Kidney epithelial cell (primary cell): Measurements from ENCODE around the gene ROR1. TPM values are rescaled to one million over a fixed set of nuclear protein-coding genes. Genes with fewer than 3 reads are reported as not detected.

ENCODE experiments used
- DNase-seq: peaks from one replicate; pipeline ENCODE4 v3.0.0-alpha.2; 2010; ENCODE audit warnings: low read depth
- H3K27me3 ChIP-seq: 2 replicates; pipeline ENCODE4 v1.6.0; 2011; ENCODE audit warnings: low read length; ENCODE audit not compliant: control insufficient read depth, insufficient read depth
- H3K36me3 ChIP-seq: 2 replicates; pipeline ENCODE4 v1.5.1; 2011; ENCODE audit warnings: low read length; ENCODE audit not compliant: control insufficient read depth, insufficient read depth
- H3K4me3 ChIP-seq: 2 replicates; pipeline ENCODE4 v1.5.1; 2011; ENCODE audit warnings: low read depth, mild to moderate bottlenecking, control low read depth, low read length
- total RNA-seq: library from RNA; depleted of rRNA; stranded (reverse); fragments of >200 nt; gene quantifications from 2 replicates; pipeline ENCODE4 v1.2.3, GENCODE V29; 2015
- TF ChIP-seq, protein P1 (sequence below): IDR thresholded peaks from 2 replicates; pipeline ENCODE4 v1.5.1; 2011; ENCODE audit warnings: mild to moderate bottlenecking, moderate library complexity, low read length, control low read depth, inconsistent platforms; ENCODE audit not compliant: insufficient read depth, poor library complexity, severe bottlenecking

The ROR1 gene
- total RNA-seq, 1 donor from 2014 or later, result 21.5 TPM

DNA sequence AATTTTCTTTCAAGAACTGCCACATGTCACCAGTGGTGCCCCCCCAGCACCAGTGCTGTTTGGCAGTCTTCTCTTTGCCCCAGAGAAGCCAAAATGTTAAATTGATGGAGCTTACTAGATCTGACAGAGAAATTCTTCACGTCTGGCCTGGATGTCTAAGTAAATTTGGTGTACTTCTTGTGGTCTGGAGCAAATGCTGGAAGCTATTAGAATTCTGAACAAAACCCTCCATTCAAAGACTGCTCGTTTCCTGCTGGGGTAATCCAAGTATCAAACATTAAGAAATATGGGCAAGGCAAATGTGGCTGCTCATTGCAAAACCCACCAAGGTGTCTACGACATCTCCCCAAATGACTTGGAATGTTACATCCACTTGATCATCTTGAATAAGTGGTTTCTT is 92.3 kb downstream of the ROR1 start:
- H3K27me3 ChIP-seq, result no peaks in the 10 kb centered on the region
- DNase-seq, result no peak
- H3K36me3 ChIP-seq, result no peaks in the 10 kb centered on the region
- TF ChIP-seq, protein P1, sequence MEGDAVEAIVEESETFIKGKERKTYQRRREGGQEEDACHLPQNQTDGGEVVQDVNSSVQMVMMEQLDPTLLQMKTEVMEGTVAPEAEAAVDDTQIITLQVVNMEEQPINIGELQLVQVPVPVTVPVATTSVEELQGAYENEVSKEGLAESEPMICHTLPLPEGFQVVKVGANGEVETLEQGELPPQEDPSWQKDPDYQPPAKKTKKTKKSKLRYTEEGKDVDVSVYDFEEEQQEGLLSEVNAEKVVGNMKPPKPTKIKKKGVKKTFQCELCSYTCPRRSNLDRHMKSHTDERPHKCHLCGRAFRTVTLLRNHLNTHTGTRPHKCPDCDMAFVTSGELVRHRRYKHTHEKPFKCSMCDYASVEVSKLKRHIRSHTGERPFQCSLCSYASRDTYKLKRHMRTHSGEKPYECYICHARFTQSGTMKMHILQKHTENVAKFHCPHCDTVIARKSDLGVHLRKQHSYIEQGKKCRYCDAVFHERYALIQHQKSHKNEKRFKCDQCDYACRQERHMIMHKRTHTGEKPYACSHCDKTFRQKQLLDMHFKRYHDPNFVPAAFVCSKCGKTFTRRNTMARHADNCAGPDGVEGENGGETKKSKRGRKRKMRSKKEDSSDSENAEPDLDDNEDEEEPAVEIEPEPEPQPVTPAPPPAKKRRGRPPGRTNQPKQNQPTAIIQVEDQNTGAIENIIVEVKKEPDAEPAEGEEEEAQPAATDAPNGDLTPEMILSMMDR, result no peak
- H3K4me3 ChIP-seq, result no peak overlapping the region

DNA sequence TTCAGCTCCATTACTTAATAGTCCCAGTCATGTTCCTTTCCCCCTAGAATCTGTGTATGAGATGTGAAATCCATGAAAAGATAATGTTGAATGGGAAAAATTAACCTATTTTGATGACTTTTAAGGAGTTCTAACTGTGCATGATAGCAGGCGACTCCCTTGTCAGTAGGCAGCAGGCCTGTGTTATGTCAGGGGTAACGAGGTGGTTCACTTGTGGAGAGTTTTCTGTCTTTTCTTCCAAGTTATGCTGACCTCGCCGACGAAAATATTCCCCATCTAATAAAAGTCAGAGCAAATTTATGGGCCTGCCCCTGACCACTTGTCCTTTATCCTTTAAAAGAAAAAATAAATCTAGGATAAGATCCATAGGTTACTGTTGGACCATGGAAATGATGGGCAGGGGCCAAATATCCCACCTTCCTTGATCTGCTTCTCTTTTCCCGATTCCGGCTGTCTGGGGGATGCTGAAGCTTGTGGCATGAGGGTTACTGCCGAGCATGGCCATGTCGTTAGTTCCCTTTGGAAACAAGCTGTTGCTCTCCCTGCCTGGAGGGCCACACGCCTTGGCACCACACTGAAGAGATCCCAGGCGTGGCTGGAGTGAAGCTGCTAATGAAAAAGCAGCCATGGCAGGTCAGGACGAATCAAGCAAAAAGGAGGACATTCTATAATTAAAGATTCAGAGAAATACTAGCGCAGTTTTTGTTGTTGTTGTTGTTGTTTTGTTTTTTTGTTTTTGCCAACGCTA is 93.8 kb downstream of the ROR1 start:
- TF ChIP-seq, protein P1, result no peak
- Histone ChIP-seq H3K4me3 (no peak overlapping the region), H3K27me3 (no peaks in the 10 kb centered on the region), H3K36me3 (no peaks in the 10 kb centered on the region)
- DNase-seq, result no peak

DNA sequence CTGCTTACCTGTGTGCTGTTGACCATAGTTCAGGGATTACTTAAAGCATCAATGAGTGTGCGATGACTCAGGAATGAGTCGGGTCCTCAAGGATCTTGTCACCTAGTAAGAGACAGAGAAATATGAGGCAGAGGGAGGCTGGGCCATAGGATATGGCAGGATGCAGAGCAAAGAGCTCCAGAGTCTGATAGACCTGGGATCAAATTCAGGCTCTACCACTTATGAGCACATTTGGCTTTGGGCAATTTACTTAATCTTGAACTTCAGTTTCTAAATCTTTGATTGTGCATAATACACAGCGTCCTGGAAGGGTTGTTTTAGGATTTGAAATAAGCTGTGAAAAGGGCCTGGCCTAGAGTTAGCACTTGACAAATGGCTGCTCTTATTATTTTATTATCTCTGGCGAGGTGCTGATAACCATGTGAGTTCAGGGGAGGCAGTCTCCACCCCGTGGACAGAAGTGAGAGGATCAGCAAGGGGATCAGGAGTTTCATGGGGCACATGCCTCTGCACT is 94.5 kb downstream of the ROR1 start:
- no peak for DNase-seq
- TF ChIP-seq, protein P1, result no peak
- H3K4me3 ChIP-seq, result no peak overlapping the region
- no peaks in the 10 kb centered on the region for H3K27me3 ChIP-seq
- no peaks in the 10 kb centered on the region for H3K36me3 ChIP-seq

DNA sequence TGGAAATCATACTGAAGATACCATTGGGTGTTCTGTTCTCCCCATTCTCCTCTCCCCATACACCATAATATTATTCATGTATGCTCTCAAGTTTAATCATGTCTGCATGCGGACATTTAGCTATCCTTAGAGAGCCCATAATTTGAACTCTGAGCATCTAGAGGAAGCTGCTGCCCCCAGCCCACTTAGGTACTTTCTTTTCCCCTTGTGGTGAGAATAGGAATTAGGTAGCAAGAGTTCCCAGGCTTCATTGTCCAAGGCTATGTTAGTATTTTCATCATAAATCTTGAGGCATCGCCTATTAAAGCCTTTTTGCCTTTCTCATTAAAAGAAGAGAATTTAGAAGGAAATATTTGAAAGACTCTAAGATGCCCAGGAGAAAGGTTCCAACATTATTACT is 96.3 kb downstream of the ROR1 start:
- no peak for DNase-seq
- TF ChIP-seq, protein P1, result no peak
- H3K36me3 ChIP-seq, result no peaks in the 10 kb centered on the region
- no peak overlapping the region for H3K4me3 ChIP-seq
- H3K27me3 ChIP-seq, result no peaks in the 10 kb centered on the region

DNA sequence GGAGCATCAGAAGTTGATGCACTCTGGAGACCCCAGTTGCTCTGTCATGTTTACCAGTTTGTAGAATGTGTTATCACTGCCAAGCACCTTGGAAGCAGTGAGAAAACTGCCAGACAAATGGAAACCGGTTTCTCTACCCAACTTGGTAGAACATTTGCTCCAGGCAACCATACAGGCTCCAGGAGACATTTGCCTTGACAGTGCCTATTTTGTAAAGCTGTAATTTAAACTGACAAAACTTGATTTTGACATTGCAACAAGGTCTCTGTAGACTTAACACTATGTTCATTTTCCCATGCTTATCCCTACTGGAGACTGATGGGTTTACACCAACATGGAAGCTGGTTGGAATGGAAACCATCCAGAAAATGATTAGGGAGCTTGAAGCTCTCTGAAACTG is 97.6 kb downstream of the ROR1 start:
- TF ChIP-seq, protein P1, result no peak
- Histone ChIP-seq H3K27me3 (no peaks in the 10 kb centered on the region), H3K4me3 (no peak overlapping the region), H3K36me3 (no peaks in the 10 kb centered on the region)
- DNase-seq, result no peak

DNA sequence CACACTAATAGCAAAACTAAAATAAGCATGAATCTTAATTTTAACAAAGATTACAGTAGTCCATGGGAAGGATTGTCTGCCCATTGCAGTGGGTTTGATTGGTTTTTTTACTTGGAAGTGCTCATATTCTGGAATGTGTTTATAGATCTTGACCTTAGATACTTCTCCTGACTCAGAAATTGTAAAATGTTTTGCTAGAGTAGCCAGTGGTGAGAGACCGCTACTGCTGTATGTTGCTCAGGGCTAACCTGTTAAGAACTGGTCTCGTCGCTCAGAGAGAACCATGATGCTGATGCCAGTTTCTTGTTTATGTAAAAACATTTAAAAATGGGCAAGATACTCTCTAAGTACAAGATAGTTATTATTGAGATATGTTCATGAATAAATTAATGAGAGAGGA is 99.9 kb downstream of the ROR1 start:
- H3K36me3 ChIP-seq, result no peaks in the 10 kb centered on the region
- DNase-seq, result no peak
- H3K27me3 ChIP-seq, result no peaks in the 10 kb centered on the region
- TF ChIP-seq, protein P1, result no peak
- no peak overlapping the region for H3K4me3 ChIP-seq
